D721Med (cell line): Measurements from ENCODE around the gene SMARCA2.
"Not testable (repeated sequence)": the region's sequence is repeated elsewhere in the genome, so short reads cannot be mapped to it uniquely, and the experiment has no call there.

Source experiments
- DNase-seq: peaks from one replicate; pipeline ENCODE4 v3.0.0; 2011; ENCODE audit warnings: low spot score; ENCODE audit not compliant: insufficient read length
- FAIRE-seq: peaks from 2 replicates; lab custom pipeline; 2011; peaks lifted over from hg19 to GRCh38; lab: Jason Lieb, UNC
- TF ChIP-seq, protein P1 (sequence below): IDR thresholded peaks from 2 replicates; pipeline ENCODE4 v1.5.1; 2012; ENCODE audit warnings: mild to moderate bottlenecking, control low read depth; ENCODE audit not compliant: insufficient read depth; ENCODE audit errors: missing control alignments

SMARCA2 gene

DNA sequence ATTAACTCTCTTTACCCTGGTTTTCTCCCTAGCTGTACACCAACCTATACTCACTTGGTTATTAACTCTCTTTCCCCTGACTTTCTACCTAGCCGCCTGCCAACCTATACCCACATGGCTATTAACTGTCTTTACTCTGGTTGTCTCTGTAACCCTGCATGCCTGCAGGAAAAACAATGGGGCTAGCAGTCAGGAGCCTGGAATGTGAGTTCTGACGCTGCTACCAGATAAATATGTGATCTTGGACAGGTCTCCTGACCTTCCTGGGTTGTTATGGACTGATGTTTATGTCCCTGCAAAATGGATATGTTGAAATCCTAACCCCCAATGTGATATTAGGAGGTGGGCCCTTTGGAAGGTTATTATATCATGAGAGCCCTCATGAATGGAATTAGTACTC, 119.2 kb downstream of the SMARCA2 start:
- FAIRE-seq: no peak

DNA sequence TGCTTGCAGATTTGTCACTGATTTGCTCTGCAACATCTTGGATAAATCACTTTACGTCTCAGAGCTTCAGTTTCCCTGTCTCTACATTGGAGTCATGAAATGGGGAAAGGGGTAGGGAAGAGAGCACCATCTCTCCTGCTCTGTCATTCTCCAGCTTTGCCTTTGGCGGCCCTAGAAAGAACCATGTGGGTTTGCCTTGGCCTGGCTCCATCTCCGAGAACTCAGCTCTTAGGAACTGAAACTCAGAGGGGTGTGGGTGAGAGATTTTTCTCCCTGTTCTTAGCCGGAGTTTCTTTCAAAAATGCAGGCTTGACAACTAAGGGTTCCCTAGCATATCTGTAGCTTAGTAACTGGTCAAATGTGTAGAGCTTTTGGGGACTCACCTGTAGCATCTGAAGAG, 123.5 kb downstream of the SMARCA2 start:
- TF ChIP-seq, protein P1, sequence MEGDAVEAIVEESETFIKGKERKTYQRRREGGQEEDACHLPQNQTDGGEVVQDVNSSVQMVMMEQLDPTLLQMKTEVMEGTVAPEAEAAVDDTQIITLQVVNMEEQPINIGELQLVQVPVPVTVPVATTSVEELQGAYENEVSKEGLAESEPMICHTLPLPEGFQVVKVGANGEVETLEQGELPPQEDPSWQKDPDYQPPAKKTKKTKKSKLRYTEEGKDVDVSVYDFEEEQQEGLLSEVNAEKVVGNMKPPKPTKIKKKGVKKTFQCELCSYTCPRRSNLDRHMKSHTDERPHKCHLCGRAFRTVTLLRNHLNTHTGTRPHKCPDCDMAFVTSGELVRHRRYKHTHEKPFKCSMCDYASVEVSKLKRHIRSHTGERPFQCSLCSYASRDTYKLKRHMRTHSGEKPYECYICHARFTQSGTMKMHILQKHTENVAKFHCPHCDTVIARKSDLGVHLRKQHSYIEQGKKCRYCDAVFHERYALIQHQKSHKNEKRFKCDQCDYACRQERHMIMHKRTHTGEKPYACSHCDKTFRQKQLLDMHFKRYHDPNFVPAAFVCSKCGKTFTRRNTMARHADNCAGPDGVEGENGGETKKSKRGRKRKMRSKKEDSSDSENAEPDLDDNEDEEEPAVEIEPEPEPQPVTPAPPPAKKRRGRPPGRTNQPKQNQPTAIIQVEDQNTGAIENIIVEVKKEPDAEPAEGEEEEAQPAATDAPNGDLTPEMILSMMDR: no peak
- DNase-seq: no peak

More for the DNA sequence above, 119.2 kb downstream of the SMARCA2 start:
- TF ChIP-seq, protein P1: no peak
- no peak for DNase-seq

DNA sequence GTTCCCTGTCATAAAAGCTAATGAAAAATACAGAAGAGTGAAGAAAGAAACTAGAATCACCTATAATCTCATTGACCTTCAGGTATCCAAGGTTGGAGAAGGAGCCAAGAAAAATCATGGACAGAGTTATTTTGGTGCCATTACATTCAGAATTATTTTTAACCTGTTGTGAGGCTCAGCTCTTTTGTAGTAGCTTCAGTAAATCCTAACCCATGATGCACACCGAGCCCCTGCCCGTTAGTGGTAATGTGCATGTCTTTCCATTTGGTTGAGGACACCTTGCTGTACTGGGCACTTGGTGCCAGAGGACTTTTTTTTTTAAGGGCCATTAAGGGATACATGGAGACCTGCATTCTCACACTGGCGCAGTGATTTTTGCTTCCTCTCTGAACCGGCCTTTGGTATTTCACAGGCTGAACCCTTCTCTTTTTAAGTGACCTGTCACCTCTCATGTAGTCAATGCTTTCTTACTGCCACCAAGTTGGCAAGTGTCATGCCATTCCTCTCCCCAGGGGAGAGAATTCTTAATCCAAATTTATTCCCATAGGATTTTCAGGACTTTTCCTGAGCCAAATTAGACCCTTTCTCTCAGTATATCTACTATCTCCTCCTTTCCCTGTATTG, 125.6 kb downstream of the SMARCA2 start:
- TF ChIP-seq, protein P1: no peak
- FAIRE-seq (no peak), DNase-seq (no peak)

More for the DNA sequence above, 123.5 kb downstream of the SMARCA2 start:
- FAIRE-seq: no peak

DNA sequence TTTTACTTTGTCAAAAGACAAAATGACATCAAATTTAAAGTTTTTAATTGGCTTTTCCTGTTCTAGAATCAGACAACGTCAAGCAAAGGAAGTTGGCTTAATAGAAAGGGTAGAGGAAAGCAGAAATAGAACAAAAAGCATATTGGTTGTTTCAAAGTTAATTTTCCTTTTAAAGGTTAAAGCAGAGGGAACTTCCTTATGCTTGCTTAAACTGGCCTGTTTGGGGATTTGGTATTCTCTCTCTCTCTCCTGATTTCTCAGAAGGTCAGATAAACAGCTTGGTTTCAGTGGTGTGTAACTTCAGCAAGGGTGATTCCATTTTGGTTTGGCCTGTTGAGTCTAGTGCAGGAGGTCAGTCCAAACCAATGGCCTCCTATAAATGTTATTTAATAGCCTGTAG, 127.1 kb downstream of the SMARCA2 start:
- DNase-seq (no peak), FAIRE-seq (no peak)
- TF ChIP-seq, protein P1: no peak

DNA sequence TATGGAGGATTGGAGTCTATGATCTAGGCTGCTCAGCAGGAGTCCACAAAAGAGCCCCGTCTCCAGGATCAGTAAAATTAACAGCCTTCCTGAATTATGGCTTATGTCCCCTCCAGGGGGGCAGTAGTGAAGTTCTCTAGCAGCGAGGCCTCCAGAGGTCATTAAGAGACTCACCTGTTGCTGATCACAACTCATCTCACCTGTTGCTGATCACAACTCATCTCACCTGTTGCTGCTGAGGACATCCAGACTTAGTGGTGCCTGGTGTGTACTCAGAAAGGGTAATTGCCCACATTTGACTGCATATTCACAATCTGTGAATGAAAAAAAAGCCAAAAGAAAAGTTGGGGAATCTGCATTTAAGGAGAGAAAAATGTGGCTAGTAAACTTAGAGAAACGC, 129.5 kb downstream of the SMARCA2 start:
- DNase-seq: no peak
- no peak for FAIRE-seq
- TF ChIP-seq, protein P1: no peak

DNA sequence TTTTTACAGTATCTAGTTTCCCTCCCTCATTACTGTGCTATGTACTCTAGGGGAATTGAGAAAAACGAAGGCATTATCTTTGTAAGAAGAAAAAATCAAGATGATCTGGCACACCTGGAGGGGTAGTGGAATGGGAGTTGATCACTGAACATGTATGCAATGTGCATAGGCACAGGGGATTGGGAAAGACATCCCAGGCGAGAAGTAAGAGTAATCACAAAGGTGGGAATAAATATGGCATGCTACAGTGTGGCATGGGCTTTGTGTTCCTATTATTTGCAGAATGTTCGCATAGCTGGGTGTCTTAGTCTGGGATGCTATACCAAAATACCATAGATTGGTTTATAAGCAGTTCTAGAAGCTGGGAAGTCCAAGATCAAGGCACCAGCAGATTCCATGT, 130.6 kb downstream of the SMARCA2 start:
- DNase-seq: no peak
- no peak for FAIRE-seq
- TF ChIP-seq, protein P1: no peak

DNA sequence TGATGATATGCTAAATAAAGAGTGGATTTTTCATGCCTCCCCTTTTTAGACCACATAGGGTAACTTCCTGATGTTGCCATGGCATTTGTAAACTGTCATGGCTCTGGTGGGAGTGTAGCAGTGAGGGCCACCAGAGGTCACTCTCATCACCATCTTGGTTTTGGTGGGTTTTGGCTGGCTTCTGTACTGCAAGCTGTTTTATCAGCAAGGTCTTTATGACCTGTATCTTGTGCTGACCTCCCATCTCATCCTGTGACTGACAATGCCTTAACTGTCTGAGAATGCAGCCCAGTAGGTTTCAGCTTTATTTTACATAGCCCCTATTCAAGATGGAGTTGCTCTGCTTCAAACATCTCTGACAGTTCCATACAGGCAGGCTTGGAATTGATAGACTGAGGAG, 131.6 kb downstream of the SMARCA2 start:
- FAIRE-seq, DNase-seq: not testable (repeated sequence)
- TF ChIP-seq, protein P1: peak; percentile 31
